ENCODE results near the gene TMEM108.

TMEM108 gene

DNA sequence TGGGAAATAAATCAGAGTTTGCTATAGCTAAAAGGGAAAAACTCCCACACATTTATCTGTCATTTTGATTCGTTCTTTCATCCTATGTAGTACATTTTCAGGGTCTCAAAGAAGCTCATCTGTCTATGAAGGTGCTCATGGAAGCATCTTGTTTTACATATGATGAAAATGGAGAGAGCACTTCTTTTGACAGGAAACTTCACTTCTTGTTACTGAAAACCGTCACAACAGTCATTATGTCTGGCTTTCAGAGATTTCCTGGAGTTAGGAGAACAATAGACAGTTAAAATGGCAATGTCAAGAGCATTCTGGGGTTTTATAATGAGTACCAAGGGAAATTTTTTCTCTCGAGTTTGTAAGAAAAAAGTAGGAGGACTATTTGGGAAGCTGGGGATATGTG is 83.3 kb downstream of the TMEM108 start:
- no peak for DNase-seq

DNA sequence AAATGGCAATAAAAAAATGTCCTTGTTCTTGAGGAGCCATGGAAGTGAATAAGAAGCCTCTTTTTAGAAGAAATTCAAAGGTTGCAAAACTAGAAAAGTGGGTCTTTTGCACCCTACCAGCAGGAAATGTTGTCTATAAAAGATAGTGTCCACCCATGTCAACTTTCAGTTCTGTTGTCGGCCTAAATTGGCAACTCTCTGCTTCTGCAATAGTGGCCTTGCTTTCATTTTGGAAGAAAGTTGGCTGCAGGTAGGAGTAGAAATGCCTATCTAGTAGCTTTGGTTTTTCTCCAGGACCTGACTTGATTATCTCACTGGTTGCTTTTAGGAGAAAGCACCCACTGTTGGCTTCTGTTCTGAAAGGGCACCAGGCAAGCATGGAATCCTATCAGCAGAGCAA is 85.4 kb downstream of the TMEM108 start:
- no peak for DNase-seq

DNA sequence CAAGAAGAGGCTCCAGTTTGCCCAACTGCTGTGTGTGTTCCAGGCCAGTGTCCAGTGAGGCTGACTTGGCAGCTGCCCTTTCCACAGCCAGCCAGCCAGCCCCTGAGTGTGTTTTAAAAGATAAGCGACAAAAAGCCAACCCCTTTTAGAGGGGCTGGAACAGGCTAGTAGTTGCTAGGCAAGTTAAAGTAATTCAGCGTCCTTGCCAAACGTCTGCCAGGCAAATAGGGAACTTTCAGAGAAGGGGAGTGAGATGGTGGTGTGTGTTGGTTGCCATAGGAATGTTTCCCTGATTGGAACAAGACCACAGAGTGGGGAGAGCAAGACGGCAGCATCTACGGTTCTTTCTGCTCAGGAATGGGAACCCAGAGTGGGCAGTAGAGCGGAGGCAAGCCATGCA is 86.3 kb downstream of the TMEM108 start:
- DNase-seq = no peak

DNA sequence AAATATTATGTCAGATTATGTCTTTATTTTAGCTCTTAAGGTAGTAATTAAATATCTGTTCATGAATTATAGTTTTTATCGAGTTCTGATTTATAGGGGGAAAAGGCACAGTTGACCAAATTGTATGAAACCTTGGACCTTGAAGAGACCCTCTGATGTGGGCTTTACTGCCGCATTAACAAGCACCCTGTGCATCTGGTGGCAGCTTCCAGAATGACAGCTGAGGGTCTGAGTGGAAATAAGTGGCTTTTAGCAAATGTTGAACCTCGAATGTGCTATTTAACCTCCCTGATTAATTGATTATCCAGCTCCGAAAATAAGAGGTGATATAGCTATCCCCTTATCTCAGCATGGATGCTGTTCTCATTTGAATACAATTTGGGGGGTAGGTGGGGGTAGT is 87.0 kb downstream of the TMEM108 start:
- DNase-seq = no peak

DNA sequence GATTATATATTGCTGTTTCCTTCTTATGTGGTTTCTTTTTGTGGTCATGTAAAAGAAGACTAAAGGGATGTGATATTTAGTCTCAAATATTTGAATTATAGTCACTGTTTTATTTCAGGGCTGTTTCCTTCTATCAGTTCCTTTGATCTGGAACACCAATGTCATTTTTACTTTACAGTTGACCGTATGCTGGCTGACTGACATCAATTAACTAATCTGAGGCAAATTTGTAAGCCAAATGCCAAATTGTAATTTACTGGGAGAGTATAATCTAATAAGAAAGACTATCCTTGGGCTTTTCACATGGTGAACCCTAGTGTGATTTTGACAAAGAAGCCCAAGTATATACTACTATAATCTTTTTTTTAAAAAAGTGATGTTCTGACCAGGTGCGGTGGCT is 87.6 kb downstream of the TMEM108 start:
- no peak for DNase-seq

DNA sequence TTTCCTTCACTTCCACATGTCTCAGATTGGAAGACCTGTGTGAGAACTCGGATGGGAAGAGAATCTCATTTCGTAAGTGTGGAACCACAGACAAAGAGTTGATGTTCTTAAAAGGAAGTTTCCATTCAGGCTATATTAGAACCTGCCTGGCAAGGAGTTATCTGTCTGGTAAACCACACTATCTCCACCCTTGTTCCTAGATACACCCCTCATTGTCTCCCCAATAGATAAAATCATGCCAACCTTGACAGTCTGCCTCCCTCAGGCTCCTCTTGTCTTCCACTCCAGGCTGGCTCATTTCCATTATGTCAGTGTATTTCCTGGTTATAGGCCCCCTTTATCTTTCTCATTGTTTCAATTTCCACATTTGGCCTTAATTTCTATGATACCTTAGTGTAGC is 89.2 kb downstream of the TMEM108 start:
- DNase-seq = no peak

DNA sequence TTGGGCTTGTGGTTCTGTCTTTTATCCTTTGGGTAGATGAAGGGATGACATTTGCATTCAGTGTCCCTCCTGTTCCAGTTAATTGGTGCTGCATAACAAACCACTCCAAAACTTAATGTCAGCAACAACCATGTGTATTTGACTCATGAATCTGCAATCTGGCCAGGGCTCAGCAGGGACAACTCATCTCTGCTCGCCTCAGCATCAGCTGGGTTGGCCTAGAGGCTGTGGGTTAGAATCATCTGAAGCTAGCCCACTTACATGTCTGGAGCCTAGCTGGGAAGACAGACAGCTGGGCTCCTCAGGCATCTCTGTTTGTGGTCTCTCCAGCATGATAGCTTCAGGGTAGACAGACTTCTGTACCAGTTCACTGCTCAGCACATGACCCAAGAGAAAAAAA is 92.0 kb downstream of the TMEM108 start:
- DNase-seq = no peak

DNA sequence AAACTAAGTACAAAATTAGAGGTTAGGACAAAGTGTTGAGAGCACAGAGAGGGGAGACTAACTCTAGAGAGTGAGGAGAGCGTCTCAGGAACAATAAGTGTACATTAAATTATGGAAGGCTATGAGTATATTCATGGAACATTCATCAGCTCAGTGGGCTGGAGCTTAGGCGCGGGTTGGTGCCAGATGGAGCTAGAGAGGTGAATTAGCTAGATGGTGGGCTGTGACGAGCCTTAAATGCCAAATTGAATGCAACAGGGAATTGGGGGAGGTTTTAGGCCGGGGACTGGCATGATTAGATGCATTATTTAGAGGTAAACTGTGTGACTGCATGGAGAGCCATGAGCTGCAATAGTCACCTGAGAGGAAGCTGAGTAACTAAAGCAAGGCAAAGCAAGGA is 97.1 kb downstream of the TMEM108 start:
- DNase-seq = no peak

DNA sequence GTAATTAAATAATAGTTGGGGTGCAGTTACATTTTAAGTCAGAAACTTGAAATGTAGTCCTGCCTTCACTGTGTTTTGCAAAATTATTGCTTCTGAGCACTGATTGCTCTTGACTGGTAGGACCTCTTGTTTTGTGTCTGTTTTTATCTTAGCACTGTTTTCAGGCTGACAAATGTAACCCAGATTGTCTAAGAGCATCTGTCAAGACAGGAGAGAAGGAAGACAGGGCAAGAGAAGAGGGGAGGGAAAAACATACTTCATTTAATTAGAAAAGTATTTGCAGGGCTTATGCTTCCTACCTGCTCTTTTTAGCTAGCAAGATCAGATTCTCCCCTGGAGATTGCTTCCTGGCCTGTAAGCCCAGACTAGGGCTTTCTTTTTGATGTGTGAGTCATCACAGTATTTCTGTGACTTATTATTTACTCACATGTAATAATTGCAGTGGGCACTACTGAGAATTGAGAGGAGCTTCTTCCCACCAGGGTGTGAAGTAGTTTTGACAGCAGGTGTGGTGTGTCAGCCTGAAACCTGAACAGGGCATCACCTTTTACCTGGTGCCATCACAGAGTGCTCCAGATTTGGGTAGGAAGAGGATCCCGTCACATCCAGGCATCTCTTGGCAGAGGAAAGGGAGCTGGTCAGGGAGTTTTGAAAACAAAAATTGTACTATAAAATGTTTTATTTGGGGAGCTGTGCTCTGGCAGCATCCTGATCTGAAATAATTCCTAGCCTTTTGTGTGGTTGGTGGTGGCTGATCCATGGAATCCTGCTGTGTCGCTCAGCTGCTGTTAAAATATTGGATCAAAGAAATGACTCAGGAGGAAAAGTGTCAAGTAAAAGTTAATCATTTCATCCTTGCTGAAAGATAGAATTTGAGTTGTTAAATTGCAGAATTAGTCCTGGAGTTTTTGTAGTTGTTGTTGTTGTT is 98.2 kb downstream of the TMEM108 start:
- DNase-seq = no peak

DNA sequence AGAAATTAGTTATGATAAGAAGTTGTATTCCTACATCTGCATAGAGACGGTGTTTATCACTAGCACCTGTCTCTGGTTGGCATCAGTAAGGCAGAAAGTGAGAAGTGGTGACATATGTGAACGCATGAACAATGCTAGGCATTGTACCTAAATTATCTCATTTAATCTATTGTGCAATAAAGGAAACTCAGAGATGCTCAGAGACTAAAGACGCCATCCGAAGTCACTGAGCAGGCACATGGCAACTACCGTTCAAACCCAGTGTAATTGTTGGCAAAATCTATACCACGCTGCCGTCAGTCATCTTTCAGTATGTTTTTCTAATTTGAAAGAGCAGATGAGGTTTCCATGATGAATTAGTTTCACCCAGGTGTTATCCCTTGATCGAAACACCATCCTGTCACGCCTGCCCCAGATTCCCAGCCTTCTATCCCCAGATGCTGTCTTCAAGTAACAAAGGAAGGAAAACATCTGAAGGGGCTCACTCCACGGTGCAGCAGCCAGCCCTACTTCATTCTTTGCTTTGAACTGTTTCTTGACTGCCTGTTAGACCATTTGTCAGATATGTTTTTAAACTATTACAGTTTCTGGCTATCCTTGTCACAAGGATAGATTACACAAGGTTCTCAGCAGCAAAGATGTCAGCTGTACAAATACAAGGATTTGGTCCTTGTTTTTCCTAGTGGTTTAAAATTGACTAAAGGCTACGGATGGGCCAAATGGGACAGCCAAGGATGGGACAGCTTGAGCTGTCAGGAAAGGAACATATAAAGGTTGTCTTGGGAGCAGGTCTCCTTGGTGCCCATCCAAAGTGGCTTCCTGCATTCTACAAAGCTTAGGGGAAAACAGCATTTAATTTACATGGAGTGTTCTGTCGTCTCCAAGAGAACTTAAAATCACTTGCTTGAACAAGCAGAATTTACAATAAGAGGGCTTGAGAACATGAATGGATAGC is 99.1 kb downstream of the TMEM108 start:
- no peak for DNase-seq

DNA sequence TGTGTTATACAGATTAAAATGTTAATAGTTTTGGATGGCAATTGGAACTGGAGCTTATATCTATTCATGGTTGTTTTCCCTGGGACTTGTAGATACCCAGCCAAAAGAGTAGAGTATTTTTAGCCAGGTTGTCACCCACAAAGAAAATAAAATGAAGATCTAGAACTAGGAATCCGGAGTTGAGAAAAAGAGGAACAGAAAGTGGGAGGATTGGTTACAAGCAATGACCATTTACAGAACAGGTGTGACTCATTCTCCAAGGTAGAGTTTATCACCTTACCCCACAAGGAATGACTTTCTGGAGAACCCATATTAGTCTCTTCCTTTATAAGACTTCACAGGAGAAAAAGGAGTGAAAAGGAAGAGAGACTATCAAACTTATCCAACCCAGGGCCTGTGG is 99.8 kb downstream of the TMEM108 start:
- no peak for DNase-seq

DNA sequence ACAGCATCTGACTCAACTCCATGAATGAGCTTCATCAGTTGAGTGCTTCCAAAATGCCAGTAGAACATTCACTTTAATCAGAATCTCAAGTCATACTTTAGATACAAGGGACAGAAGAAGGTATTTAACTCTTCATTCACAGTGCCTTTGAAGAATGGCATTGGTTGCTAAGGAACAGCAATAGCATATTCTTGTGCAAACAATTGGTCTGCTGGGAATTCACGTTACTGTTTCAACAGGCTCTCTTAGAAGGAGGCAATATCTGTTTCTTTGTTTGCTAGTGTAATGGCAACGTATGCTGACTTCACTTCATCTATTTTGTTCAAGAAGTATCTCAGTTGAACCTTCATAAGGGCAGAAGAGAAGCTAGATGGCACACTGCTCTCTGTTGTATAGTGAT is 113.9 kb downstream of the TMEM108 start:
- no peak for DNase-seq

DNA sequence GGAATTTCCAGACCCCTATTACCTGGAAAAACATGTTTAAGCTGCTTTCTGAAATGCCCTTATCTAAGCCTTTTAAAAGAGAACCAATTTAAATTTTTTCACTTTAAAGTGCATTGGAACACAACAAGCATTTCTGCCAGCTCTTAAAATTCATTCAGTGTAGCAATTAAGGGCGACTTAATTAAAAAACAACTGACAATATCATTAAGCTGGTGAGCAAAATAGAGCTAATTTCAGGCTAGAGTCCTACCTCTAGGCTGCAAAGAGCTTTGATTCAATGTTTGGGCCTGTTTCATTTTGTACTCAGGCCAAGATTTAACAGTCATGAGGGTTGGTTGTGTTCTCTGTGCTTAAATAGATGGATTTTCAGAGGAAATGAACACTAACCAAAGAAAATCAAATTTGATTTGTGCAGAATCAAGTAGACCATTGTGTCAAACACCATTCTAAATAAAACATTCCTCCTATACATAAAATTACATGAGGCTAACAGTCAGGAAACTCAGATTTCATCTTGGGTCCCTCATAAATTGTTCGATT is 114.6 kb downstream of the TMEM108 start:
- no peak for DNase-seq

DNA sequence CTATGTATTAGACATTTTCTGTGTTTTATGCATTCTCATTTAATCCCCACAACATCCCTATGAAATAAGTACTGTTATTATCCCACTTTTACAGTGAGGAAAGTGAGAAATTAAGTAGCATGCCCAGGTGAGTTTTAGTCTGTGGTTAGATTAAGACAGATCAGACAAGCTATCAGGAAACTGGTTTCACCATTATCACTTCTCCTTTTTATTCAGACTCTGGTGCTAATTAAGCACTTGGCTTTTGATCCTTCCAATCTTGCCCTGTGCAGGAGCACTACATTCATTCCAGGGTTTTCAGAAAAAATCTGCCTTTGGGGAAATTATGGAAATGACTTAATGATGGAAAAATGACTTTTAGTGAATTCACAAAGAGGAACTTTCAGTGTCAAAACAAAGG is 115.2 kb downstream of the TMEM108 start:
- DNase-seq = no peak

DNA sequence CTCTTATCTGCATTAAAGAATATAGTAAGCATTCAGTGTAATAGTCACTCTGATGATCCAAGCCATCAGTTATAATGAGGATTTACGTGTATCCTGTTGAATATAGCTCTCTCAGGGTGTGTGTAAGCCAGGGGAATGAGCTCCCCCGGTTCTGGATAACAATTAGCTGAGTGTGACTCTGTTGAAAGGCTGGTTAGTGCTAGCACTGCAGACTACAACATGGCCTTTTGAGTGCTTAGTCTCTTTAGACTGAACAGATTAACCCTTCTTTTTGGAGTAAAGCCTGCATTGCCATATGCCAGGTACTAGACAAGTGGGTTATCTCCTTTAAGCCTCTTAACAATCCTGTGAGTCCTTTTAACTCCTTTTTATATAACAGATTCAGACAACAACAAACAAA is 119.5 kb downstream of the TMEM108 start:
- no peak for DNase-seq

DNA sequence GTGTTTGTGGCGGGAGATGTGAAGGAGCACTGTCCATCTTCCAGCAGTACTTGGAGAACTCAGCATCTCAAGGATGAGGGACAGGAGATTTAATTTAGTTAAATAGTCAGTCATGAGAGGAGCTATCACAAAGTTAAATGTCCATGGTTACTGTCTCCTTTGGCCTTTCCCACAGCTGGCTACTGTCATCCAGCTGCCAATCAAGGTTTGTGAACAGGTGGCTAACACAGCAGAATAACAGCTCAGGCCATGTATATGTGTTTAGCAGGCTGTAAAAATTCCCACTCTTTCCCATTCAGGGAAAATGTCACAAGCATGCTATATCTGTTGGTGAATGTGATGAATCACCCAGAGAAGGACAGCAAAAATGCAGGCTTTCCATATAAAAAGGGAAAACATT is 120.5 kb downstream of the TMEM108 start:
- DNase-seq = no peak

DNA sequence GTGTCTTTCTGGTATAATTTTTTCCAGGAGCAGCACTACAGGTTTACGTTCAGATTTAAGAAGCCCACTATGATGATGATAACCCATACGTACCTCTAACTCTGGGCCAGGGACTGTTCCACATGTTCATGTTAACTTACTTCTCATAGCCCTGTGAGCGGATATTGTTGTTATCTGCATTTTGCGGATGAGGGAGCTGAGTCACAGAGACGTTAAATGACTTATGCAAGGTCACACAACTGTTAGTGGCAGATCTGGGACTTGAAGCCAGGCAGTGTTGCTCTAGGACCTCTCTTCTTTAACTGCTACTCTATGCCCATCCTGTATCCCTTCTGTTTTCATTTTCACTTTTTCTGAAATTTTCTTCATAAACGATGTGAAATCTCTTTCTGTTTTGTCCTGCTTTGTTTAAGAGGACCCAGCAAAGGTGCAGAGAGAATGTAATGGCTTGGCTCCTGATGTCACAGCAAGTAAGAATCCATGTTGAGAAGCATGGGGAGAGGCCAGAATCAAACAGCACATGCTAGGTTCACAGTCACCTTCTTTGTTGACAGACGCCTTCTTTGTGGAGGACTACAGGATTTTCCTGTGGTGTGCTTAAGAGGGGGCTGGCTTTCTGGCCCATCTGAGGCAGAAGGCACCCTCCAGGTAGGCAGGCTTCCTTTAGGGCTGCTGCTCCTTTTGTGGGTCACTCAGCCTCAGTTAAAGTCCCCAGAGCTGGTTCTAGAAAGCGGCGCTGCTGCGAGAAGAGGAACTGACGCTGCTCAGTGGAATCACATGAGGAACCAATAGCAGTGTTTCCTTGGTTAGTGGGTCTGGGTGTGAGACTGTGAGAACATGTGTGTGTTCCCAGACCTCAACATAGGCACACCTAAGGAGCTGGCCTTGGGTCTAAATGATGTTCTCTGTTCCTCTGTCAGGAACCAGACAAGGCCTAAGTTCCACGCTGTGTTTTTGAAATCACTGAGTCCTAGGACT is 121.6 kb downstream of the TMEM108 start:
- no peak for DNase-seq

DNA sequence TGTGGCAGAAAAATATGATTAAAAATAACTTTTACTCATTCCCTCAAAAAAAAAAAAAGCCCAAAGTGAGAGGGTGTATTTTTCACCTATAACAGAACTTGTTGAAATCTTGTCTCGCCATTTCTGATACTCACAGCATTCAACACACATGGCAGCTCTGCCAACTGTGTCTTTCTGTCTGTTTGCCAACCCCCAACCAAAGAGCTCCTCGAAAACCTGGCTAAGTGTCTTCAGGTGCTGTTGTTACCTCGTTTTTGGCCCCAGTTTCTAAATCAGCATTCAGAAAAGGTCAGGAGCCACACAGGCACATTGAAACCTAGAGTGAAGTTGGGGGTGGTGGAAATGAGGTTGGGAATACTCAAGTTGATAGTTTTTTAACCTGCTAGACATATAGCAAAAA is 123.5 kb downstream of the TMEM108 start:
- DNase-seq = no peak

DNA sequence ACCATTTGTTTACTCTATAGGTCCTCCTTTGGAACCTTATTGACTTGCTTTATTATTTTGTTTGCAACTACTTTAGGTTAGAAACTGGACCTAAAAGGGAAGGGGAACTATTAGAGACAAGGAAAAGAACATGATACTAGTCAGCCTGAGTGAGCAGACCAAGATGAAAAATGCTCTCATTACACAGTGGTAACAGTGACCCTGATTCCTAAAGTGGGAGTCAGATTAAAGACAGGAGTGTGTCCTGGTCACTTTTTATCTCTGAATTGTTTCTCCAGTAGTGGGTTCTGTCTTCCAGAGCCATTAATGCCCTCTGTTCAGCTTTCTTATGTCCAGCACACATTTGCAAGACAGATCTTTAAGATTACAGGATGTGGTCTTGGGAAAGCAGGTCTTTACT is 124.1 kb downstream of the TMEM108 start:
- no peak for DNase-seq

DNA sequence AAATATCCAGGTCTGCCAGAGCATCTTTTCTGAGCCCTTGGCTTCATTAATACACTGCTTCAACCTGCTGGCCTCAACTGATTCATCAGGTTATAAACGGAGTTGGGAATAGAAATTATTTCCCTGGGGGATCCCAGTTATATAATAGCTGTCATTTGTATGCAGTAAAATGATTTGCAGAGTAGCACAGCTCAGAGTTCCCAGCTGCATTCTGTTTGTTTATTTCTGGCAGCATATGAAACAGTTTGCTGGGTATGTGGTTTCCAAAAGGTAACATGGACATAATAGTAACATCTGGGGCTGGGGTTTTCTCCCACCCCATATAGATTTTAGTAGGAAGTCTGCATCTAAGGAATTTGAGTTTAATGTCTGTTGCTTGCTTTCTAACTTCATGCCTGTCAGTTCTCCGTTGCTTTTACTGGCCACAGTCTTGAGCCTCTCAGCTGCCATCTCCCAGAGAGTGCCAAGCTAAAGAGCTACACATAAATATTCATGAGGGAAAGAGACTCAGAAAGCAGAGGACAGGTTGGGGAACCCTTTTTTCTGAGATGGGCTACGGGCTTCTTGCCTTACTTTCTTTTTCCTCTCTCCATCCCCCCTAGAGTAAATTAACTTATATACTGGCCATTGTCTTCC is 124.6 kb downstream of the TMEM108 start:
- no peak for DNase-seq

DNA sequence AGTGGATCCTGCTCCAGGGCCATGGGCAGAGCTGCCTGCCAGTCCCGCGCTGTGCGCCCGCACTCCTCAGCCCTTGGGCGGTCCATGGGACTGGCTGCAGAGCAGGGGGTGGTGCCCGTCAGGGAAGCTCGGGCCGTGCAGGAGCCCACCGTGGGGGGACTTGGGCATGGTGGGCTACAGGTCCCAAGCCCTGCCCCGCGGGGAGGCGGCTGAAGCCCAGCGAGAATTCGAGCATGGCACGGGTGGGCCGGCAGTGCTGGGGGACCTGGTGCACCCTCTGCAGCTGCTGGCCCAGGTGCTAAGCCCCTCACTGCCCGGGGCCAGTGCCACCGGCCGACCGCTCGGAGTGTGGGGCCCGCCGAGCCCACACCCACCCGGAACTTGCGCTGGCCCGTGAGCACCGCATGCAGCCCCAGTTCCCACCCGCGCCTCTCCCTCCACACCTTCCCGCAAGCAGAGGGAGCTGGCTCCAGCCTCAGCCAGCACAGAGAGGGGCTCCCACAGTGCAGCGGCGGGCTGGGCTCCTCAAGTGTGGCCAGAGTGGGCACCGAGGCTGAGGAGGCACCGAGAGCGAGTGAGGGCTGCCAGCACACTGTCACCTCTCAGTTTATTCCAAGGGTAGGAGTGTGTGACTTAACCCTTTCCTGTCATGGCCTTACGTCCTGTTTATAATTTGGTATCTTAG is 129.3 kb downstream of the TMEM108 start:
- no peak for DNase-seq

All from T-helper 1 cell (primary cell).